GM18907 (cell line): Measurements from ENCODE around the gene KCNH8.
"Not testable (repeated sequence)": the region's sequence is repeated elsewhere in the genome, so short reads cannot be mapped to it uniquely, and the experiment has no call there.

ENCODE experiments used
- ATAC-seq: cut with Tn5 transposase; IDR thresholded peaks from one replicate; pipeline ENCODE4 v1.9.1; 2021; ENCODE audit warnings: mild to moderate bottlenecking, moderate library complexity; ENCODE audit not compliant: unreplicated experiment

Gene KCNH8

DNA sequence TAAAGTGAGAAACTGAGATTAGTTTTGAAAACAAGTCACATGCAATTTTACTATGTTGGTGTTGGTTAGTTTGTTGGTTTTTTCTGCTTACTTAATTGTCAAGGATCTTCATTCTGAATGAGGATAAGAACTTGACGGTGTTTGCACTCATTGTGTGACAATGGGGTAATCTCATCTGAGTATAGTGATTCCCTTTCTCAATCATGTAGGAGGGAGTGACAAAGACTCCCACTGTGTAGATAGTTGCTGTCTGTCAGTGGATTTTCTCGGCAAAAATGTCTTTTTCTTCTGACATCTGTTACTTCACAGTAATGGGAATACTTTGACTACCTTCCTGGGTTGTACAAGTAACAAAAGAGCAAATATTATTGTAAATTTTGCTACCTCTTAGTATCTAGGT is 23.5 kb downstream of the KCNH8 start:
- ATAC-seq = no peak

DNA sequence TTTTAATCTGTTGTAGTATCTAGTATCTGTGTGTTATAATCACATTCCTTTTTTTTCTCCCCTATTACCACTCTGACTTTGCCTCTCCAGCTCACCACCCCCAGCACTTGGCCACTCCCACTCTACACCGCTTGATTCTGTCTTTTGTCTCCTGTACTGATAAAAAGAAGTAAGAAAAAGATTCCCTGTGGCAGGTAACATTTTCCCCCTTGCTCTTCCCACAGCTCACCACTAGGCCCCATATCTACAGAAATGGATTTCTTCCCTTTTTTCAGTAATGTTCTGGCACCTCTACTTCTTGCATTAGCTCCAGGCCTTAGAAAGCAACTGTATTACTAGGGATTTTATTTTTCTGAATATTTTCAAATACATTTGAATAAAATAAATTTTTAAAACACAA is 25.6 kb downstream of the KCNH8 start:
- no peak for ATAC-seq

DNA sequence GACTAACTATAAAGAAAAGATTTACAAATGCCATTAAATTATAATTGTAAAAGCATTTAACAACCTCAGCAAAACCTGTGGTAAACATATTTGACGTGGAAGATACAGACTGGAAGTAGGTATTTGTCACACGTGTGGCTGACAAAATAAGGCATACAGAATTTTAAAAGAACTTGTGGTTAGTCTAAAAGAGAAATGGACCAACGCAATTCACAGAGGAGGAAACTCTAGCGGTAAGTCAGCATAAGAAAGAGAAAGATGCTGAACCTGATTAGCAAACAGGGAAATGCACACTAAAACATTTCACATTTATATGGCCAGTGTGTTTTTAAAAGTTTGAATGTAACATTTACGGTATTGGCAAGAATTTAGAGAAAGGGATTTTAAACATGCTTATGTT is 35.3 kb downstream of the KCNH8 start:
- no peak for ATAC-seq

DNA sequence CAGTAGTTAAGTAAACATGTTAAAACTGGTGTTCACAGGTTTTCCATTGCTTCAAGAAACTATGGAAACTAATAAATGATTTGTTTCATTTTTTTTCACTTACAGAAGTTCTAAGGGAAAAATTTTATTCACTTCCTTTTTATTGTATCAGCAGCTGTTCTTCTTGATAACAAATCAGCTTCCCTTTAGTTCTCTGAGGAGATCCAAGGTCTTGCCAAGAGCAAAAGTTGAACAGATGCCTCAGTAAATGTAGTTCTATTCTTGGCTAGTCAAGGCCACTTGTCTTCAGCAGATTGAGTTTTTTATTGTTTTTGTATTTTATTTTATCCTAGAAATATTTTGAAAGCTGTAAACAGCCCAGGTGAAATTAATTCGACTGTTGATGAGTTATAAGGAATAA is 41.8 kb downstream of the KCNH8 start:
- ATAC-seq = no peak

DNA sequence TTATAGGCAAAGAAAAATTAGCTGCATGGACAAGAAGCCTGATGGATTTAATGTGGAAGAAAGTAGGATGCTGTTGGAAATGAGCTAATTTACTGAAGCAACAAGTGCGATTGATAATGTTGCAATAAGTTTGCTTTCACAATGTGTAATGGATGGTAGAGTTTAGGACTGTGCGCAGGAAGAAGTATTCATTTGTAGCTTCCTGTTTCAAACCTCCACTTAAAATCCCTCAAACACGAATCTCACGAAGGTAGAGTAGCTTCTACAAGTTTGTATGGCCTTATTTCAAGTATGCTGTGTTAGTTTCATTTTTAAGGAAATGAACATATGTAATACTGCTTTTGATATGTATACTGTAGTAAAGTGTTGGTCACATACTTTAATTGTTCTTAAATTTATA is 42.3 kb downstream of the KCNH8 start:
- ATAC-seq = peak; percentile 65

DNA sequence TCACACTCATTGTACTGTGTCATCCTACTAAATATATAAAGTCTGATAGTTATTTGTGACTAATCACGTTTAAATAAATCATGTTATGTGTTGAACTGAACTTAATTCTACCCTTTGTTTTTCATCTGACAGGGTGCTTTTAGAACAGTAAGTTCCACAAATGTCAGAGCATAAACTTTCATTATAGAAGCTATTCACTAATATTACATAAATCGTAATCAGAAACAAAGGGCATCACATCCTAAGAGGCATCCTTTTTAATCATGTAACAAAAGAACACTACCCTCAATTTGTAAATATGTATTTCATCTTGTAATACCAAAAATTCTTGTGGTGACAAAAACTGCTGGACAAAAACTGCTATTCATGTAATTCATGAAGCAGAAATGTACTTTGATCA is 50.8 kb downstream of the KCNH8 start:
- ATAC-seq = no peak

DNA sequence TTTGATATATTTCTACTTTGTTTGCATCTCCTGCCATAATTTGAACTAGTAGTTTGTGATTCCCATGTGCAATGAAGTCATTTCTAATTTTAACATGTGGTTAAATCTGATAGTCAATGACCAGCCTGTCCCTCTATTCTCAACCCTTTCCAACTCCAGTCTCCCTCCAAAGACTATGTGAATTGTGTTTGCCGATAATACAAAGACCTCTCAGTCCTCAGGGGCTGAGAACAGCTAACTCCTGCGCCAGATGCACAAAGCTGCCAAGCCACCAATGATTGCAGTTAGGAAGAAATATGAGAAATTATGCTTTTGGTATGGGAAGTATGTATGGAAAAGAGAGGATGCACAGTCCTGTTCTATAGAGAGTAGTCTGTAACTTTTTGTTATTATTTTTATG is 54.0 kb downstream of the KCNH8 start:
- ATAC-seq = no peak

DNA sequence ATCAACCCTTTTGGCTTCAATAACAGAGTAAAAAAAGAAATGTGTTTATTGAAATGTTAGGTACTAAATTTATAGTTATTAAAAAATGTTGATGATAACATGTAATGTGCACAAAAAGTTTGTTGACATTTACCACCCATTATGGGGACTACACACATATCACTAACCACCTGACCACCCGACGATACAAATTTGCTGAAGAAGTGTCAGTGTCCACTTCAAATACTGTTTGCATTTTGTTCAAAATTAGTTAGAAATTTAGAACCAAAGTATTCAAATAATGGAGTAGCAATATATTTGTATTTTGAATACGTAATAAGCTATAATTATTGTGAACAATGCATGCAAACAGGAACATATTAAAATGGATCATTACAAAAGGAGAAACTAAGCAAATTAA is 54.4 kb downstream of the KCNH8 start:
- no peak for ATAC-seq

DNA sequence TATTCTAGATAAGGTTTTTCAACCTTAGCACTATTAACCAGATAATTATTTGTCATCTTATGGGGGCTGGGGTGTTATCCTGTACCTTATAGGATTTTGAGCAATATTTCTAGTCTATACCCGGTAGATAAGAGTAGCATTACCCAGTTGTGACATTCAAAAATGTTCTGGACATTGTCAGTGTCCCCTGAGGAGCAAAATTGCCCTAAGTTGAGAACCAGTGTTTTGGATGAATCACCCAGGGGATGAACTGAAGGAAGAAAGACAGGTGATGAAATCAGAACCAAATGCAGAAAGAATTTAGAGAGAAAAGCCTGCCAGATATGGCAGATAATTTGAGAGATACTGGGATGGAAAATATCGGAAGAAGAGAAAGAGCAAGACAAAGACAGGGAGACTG is 58.2 kb downstream of the KCNH8 start:
- ATAC-seq = no peak

DNA sequence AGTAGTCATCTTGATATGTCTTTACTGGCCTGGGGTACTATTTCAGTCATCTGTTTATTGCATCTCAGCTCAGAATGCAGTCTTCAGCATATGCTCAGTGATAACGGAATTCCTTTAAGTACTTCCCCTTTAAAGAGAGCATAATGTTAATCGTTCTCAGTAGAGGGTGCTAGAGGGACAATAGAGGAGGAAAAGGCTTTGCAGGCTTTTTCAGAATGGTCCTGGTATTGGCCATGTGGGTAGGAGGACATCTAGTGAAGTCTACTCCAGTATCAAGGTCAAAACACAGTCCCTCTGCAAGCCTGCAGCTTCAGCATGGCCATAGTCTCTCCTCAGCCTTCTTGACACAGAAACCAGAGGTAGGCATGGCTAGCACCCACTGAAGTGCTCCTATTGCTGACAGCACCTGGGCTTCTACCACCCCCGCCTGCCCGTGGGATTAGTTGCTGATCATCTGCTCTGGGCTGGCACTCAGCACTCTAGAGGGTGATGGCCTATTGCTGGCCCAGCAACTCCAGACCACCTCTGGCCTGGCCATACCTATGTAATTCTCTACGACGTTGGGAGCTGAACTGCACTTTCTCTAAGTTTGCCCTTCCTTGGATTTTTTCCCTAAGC is 65.4 kb downstream of the KCNH8 start:
- no peak for ATAC-seq

DNA sequence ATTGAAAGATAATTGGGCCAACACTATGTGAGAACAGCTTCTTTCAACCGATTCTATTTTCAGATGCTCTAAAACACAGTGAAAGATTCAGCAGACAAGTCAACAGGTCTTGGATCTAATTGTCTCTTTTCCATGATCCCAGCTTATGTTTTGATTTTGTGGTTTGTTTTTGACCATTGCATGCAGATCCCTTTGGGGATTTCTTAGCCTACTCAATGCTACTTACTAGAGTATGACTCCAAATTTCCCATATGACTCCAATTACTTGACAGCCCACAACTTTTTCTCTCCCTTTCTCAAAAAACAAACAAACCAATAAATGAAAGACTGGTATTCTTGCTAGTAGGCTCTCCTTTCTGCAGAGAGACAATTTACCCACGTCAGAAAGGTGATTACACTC is 67.1 kb downstream of the KCNH8 start:
- ATAC-seq = no peak

DNA sequence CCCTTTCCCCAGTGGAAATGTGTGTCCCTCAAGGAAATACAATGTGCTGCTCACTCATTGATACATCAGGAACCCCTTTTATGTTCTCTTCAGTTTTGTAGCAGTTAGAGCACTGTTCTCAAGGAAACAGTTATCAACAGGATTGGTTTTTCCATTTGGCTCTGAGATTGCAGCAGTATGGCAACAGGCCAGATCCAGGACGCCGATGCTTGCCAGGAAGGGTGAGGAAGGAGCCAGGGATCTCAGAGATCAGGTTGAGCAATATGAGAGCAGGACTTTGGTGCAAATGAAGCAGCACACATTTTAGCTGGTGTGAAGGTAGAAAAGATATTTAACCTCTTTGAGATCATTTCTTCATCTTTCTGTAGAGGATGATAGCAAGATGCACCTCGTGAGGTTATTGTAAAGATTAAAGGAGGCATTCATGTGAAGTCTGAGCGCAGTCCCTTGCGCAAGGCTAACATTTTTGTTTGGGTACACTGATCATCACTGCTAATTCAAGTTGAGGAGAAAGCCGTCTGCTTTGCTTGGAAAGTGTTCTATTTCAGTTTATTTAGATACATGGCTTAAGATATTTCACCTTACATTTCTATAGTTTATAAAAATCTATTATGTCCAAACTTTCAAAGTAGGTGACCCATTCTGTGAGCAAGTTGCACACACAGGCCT is 68.5 kb downstream of the KCNH8 start:
- ATAC-seq = no peak

DNA sequence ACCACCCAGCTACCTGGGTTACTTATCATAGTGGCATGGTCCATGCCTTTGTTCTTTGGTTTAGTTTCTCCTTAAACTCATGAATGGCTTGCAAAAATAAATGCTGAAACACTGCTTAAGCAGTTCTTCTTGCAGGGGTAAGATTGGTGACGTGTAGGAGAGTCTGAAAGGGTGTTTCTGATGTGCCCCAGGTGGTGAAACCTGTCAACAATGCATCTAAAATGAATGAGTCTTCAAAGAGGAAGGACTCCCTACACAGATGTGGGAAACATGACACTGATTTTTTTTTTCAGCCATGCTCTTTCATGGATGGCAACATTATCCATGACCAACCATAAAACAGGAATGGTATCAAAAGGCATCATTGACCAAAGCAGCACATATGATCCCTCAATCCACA is 72.0 kb downstream of the KCNH8 start:
- no peak for ATAC-seq

DNA sequence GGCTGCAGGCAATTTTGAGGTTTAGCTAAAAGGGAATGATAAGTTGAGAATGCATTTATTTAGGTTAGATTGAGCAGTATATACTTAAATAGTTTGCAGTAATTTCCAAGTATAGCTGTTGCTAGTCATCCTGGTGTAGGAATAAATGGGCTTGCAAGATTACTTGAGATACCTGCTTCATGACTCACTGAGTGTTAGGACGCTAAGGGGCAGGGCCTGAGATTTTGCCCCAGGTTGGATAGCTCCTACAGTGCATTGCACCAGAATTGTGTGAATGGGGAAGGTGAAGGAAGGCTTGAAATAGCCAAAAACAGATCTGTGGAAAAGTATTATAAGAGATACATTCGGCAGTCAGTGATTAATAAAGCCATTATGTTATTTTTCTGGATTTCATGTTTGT is 72.8 kb downstream of the KCNH8 start:
- ATAC-seq = no peak

DNA sequence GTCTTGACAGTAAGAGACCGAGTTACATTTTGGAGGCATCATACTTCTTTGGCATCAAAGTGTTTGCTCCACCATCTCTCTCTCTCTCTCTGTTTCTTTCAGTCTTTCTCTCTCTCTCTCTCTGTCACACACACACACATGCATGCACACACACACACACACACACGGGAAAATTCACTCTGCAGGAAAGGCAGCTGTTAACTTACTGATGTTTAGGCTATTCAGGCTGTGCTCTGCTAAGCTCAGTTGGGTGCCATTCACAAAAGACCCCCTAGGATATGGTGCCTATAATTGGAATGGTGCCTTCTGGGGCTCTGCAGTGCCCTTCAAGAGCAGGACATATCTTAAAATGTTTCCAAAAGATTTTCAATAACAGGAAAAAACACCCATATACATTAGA is 78.2 kb downstream of the KCNH8 start:
- ATAC-seq = no peak

DNA sequence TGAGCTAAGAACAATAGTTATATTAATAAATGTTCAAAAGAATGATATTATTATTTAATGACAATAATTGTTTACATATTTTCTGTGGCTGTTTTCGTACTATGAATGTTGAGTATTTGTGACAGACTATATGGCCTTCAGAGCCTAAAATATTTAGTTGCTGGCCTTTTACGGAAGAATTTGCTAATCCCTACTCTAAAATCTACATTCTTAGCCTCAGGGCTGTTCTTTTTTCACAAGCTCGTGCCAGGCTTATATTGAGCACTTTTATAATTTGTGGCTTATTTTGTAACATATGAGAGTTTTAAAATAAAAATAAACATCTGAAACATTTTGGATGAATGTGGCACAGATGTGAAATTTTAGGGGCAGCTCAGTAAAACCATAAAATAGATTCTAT is 79.9 kb downstream of the KCNH8 start:
- no peak for ATAC-seq

DNA sequence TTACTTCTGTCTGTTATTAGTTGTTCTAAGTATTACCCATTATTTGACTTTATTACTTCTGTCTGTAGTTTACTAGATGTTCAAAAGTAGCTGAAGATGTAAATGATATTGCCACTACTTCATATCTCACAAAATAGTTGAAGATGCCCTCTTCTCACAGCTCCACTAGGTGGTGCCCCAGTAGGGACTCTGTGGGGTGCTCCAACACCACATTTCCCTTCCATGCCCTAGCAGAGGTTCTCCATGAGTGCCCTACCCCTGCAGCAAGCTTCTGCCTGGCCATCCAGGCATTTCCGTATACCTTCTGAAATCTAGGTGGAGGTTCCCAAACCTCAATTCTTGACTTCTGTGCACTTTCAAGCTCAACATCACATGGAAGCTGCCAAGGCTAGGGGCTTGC is 80.8 kb downstream of the KCNH8 start:
- ATAC-seq = no peak

DNA sequence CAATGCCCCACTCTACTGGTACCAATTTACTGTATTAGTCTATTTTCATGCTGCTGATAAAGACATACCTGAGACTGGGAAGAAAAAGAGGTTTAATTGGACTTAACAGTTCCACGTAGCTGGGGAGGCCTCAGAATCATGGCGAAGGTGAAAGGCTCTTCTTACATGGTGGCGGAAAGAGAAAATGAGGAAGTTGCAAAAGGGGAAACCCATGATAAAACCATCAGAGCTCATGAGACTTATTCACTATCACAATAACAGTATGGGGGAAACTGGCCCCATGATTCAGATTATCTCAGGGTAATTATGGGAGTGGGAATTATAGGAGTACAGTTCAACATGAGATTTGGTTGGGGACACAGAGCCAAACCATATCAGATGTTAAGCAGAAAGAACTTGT is 81.6 kb downstream of the KCNH8 start:
- peak; percentile 79 for ATAC-seq

DNA sequence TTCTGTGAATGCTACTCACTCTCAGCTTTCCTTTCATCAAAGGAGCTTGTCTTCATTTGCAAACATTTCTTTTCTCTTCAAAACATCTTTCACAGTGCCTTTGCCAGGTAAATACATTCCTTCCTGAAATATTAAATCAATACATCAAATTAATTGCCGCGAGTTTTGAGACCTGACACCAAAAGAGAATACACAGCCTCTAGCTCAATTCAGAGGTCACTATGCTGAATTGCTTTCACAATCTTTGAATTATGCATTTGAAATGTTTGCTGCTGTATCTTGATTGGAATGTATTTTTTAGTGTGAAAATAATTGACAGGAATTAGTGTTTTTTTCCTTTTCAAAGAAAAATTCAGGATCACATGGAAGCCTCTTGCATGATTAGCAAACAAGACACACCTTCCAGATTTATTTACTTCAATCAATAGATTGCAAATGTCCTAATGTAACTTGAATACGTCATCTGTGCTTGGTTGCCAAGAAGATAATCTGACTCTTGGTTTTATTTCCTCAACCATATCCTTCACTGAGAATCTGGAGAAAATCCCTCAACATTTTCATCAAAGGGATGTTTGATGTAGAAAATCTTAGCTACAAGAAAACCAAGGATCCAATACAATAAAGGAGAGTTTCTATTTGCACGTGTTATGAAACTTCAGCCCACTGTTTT is 83.6 kb downstream of the KCNH8 start:
- ATAC-seq = no peak

DNA sequence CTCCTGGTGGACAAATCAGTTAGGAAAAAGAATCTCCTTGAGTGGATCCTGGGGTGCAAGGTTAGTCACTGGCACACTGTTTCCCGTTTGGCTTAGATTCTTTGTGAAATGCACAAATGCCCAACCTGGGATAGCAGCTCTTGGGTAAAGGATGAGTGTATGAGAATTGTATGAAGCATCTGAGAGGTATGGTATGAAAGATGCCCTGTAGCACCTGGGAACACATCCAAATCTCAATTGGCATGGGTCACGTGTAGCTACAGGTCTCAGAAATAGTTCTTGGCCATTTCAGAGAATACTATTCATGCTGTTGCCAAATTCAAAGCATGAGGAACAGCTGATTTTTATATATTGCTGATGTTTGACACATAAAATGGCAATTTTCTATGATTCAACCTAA is 84.3 kb downstream of the KCNH8 start:
- no peak for ATAC-seq

DNA sequence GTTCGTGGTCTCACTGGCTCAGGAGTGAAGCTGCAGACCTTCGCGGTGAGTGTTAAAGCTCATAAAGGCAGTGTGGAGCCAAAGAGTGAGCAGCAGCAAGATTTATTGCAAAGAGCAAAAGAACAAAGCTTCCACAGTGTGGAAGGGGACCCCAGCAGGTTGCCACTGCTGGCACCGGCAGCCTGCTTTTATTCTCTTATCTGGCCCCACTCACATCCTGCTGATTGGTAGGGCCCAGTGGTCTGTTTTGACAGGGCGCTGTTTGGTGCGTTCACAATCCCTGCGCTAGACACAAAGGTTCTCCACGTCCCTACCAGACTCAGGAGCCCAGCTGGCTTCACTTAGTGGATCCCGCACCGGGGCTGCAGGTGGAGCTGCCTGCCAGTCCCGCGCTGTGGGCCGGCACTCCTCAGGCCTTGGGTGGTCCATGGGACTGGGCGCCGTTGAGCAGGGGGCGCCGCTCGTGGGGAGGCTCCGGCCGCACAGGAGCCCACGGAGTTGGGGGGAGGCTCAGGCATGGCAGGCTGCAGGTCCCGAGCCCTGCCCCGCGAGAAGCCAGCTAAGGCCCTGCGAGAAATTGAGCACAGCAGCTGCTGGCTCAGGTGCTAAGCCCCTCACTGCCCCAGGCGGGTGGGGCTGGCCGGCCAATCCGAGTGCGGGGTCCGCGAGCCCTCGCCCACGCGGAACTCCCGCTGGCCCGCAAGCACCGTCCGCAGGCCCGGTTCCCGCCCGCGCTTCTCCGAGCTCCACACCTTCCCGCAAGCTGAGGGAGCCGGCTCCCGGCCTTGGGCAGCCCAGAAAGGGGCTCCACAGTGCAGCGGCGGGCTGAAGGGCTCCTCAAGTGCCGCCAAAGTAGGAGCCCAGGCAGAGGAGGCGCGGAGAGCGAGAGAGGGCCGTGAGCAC is 85.8 kb downstream of the KCNH8 start:
- ATAC-seq = not testable (repeated sequence)

DNA sequence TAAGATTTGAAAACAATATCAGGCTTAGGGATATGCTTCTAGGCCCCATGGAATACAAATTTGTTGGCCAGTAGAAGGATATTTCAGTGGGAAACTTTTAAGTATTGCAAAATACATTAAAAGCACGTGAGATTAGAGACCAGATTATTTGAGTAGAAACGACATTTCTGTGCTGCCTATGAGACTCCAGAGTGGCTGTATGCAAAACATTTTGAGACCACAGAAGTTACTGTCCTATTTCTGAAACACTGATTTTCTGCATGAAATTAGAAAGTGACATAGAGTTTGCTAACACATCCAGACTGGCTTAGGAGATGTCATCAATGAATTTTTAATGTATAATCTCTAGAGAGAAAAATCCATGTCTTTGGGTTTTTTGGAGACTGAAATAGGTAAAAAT is 99.8 kb downstream of the KCNH8 start:
- ATAC-seq = peak; percentile 44
